SK-N-SH (cell line): ENCODE results near the gene GP1BA. TPM values are rescaled to one million over a fixed set of nuclear protein-coding genes. Genes with fewer than 3 reads are reported as not detected.

Experiments used
- CTCF ChIA-PET: fragments of 300-600, 350-600 bp; formaldehyde crosslinking; extraction: SDS; loops from one replicate; lab custom pipeline; 2021; lab: Yijun Ruan, JAX
- POLR2A ChIA-PET: fragments of 350-600 bp; sonication (Branson Sonifier 250); formaldehyde crosslinking; extraction: SDS; loops from one replicate; lab custom pipeline; 2020; ENCODE audit warnings: antibody characterized with exemption, inconsistent platforms; lab: Yijun Ruan, JAX
- DNase-seq: peaks from one replicate; pipeline ENCODE4 v3.0.0; 2012
- H2AFZ ChIP-seq: fragments of 200-600 bp; sonication (generic); 2 replicates; pipeline ENCODE4 v1.8.1; 2016; ENCODE audit warnings: antibody characterized with exemption, mild to moderate bottlenecking, low read depth
- H3F3A ChIP-seq: fragments of 200-600 bp; sonication (generic); replicated peaks from 2 replicates; pipeline ENCODE3; 2016; ENCODE audit warnings: antibody characterized with exemption, mild to moderate bottlenecking; ENCODE audit not compliant: insufficient read depth
- H3K27ac ChIP-seq, 2 experiments: fragments of 200-500 bp in 1 of 2; fragments of 200-600 bp in 1 of 2; sonication (Bioruptor generic) in 1 of 2; sonication (generic), shearing (Covaris generic) in 1 of 2; 2 replicates each; pipeline versions ENCODE4 v1.5.1 to v1.6.1; 2014 to 2016; ENCODE audit warnings: low read depth in 2 of 2, inconsistent platforms in 1 of 2, low read length in 1 of 2, mild to moderate bottlenecking in 1 of 2, mixed read lengths in 1 of 2
- H3K27me3 ChIP-seq: fragments of 200-600 bp; sonication (generic), shearing (Covaris generic); 2 replicates; pipeline ENCODE4 v1.6.1; 2016; ENCODE audit warnings: mixed run types; ENCODE audit not compliant: insufficient read depth
- H3K36me3 ChIP-seq, 2 experiments: fragments of 200-500 bp in 1 of 2; fragments of 200-600 bp in 1 of 2; sonication (Bioruptor generic) in 1 of 2; sonication (generic) in 1 of 2; replicated peaks in 1 of 2; 2 replicates each; pipeline versions ENCODE3 to v1.5.1; 2014 to 2016; ENCODE audit warnings: low read length in 1 of 2, mild to moderate bottlenecking in 1 of 2; ENCODE audit not compliant: insufficient read depth in 2 of 2, control insufficient read depth in 1 of 2
- H3K4me1 ChIP-seq, 2 experiments: fragments of 200-500 bp in 1 of 2; fragments of 200-600 bp in 1 of 2; sonication (Bioruptor generic) in 1 of 2; sonication (generic), shearing (Covaris generic) in 1 of 2; 2 replicates each; pipeline versions ENCODE4 v1.5.1 to v1.6.1; 2014 to 2016; ENCODE audit warnings: low read depth in 1 of 2, low read length in 1 of 2, mixed run types in 1 of 2; ENCODE audit not compliant: insufficient read depth in 2 of 2, control insufficient read depth in 1 of 2
- H3K4me2 ChIP-seq: fragments of 200-600 bp; sonication (generic), shearing (Covaris generic); 2 replicates; pipeline ENCODE4 v1.6.1; 2017; ENCODE audit warnings: mixed run types
- H3K4me3 ChIP-seq, 2 experiments: fragments of 200-500 bp in 1 of 2; fragments of 200-600 bp in 1 of 2; sonication (Bioruptor generic) in 1 of 2; sonication (generic), shearing (Covaris generic) in 1 of 2; 2 replicates each; pipeline versions ENCODE4 v1.5.1 to v1.8.1; 2014 to 2016; ENCODE audit warnings: low read depth in 2 of 2, inconsistent platforms in 1 of 2, low read length in 1 of 2, mild to moderate bottlenecking in 1 of 2, mixed read lengths in 1 of 2, moderate library complexity in 1 of 2
- H3K79me2 ChIP-seq: fragments of 200-600 bp; sonication (generic); 2 replicates; pipeline ENCODE4 v1.8.1; 2017; ENCODE audit warnings: mild to moderate bottlenecking; ENCODE audit not compliant: insufficient read depth
- H3K9ac ChIP-seq: fragments of 200-600 bp; sonication (generic); 2 replicates; pipeline ENCODE4 v1.6.1; 2017; ENCODE audit warnings: mixed run types
- H3K9me2 ChIP-seq: fragments of 200-600 bp; sonication (generic); 2 replicates; pipeline ENCODE4 v1.6.1; 2017; ENCODE audit warnings: mixed run types
- H3K9me3 ChIP-seq: fragments of 200-600 bp; sonication (generic); 2 replicates; pipeline ENCODE4 v1.6.1; 2017; ENCODE audit warnings: mixed run types, mild to moderate bottlenecking, moderate library complexity
- H4K20me1 ChIP-seq: fragments of 200-600 bp; sonication (generic); 2 replicates; pipeline ENCODE4 v1.6.1; 2017; ENCODE audit warnings: mild to moderate bottlenecking, mixed run types; ENCODE audit not compliant: insufficient read depth
- ELF1 ChIP-seq: IDR thresholded peaks from 2 replicates; pipeline ENCODE4 v1.4.0; 2012
- EP300 ChIP-seq, 2 experiments: IDR thresholded peaks; 2 replicates each; pipeline versions ENCODE4 v1.4.0 to v1.6.1; 2012; ENCODE audit warnings: borderline replicate concordance in 1 of 2, low read depth in 1 of 2, low read length in 1 of 2
- EZH2phosphoT487 ChIP-seq: fragments of 200-600 bp; sonication (generic); IDR thresholded peaks from 2 replicates; pipeline ENCODE4 v1.6.1; 2017; ENCODE audit warnings: low read depth, mixed run types, mild to moderate bottlenecking, antibody characterized with exemption, moderate library complexity, borderline replicate concordance
- FOXM1 ChIP-seq: IDR thresholded peaks from 2 replicates; pipeline ENCODE4 v1.4.0; 2012; ENCODE audit warnings: low read depth, mild to moderate bottlenecking
- NRF1 ChIP-seq: IDR thresholded peaks from 2 replicates; pipeline ENCODE4 v1.6.1; 2012; ENCODE audit warnings: low read depth, mild to moderate bottlenecking, low read length
- RCOR1 ChIP-seq: fragments of 150-350 bp; IDR thresholded peaks from 2 replicates; pipeline ENCODE4 v1.6.1; 2017; ENCODE audit warnings: antibody characterized with exemption, low read length
- RFX5 ChIP-seq: IDR thresholded peaks from 2 replicates; pipeline ENCODE4 v1.6.1; 2012; ENCODE audit warnings: mild to moderate bottlenecking, improper control_type of control experiment, low read length
- RXRA ChIP-seq: IDR thresholded peaks from 2 replicates; pipeline ENCODE4 v1.4.0; 2012; ENCODE audit warnings: low read depth, mild to moderate bottlenecking, borderline replicate concordance
- TAF1 ChIP-seq: IDR thresholded peaks from 2 replicates; pipeline ENCODE4 v1.6.1; 2012; ENCODE audit warnings: low read depth, mild to moderate bottlenecking, low read length, moderate library complexity, borderline replicate concordance
- TEAD4 ChIP-seq: IDR thresholded peaks from 2 replicates; pipeline ENCODE4 v1.4.0; 2012; ENCODE audit warnings: mild to moderate bottlenecking, borderline replicate concordance; ENCODE audit not compliant: insufficient read depth
- USF1 ChIP-seq: IDR thresholded peaks from 2 replicates; pipeline ENCODE4 v1.4.0; 2012; ENCODE audit warnings: low read depth, borderline replicate concordance
- USF2 ChIP-seq: fragments of 150-350 bp; IDR thresholded peaks from 2 replicates; pipeline ENCODE4 v1.6.1; 2017; ENCODE audit warnings: antibody characterized with exemption, low read length, low read depth, borderline replicate concordance
- YY1 ChIP-seq: IDR thresholded peaks from 2 replicates; pipeline ENCODE4 v1.4.0; 2012; ENCODE audit warnings: low read depth, mild to moderate bottlenecking
- WGBS: methylation state at CpG from one replicate; pipeline ENCODE4 v1.1.6; 2017; ENCODE audit warnings: low lambda C conversion rate; 5-methylcytosine and 5-hydroxymethylcytosine counted together
- polyA plus RNA-seq, 3 experiments: library from polyadenylated mRNA; depleted of rRNA; stranded (reverse); fragments of >200 nt; gene quantifications; 2 replicates each; pipeline ENCODE4 v1.2.3, GENCODE V29; 2012

The GP1BA gene
- polyA plus RNA-seq, 1 of the 3 experiments (the other 2 are of a cell fraction) = not detected

DNA sequence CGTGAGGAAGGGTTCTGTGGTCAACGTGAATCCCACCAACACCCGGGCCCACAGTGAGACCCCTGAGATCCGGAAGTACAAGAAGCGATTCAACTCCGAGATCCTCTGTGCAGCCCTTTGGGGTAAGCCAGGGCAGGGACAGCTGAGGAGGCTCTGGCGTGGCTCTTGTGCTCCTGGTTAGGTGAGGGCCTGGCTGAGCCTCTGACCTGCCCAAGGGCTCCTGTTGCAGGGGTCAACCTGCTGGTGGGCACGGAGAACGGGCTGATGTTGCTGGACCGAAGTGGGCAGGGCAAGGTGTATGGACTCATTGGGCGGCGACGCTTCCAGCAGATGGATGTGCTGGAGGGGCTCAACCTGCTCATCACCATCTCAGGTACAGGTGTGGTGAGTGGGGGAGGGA is 37.0 kb upstream of the GP1BA start (continued):
- TF ChIP-seq USF2 (no peak), ELF1 (no peak), YY1 (no peak), RFX5 (no peak), TEAD4 (no peak), TAF1 (no peak), EP300 (IDR thresholded peaks at IDR 0.05; ENCODE audit: borderline replicate concordance in 1 of 2, low read depth in 1 of 2, low read length in 1 of 2) (no peak)

DNA sequence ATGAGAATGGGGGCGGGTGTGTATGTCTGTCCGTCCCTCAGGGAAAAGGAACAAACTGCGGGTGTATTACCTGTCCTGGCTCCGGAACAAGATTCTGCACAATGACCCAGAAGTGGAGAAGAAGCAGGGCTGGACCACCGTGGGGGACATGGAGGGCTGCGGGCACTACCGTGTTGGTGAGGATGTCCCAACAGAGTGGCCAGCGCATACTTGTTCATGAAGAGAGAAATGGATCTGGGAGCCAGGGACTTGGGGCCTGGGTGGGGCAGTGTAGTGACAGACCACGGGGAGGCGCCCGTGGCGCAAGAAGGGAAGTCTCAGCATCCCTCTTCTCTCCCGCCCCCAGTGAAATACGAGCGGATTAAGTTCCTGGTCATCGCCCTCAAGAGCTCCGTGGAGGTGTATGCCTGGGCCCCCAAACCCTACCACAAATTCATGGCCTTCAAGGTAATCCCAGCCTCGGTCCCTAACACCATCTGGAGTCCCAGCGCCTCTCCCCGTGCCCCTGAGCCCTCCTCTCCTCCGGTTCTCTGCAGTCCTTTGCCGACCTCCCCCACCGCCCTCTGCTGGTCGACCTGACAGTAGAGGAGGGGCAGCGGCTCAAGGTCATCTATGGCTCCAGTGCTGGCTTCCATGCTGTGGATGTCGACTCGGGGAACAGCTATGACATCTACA is 36.3 kb upstream of the GP1BA start:
- H3K4me1 ChIP-seq = no peaks in the 10 kb centered on the region
- peaks cover 0 to 58% of the 10 kb centered on the region in 2 experiments for H3K36me3 ChIP-seq
- no peaks in the 10 kb centered on the region for H3F3A ChIP-seq
- no peaks in the 10 kb centered on the region for H3K27me3 ChIP-seq
- H3K27ac ChIP-seq = no peak overlapping the region
- no peak overlapping the region for H3K4me2 ChIP-seq
- H3K9me3 ChIP-seq = no peaks in the 10 kb centered on the region
- no peak overlapping the region for H3K4me3 ChIP-seq
- H3K9ac ChIP-seq = no peak overlapping the region
- H3K79me2 ChIP-seq = no peaks in the 10 kb centered on the region
- H2AFZ ChIP-seq = no peak overlapping the region
- no peak for TF ChIP-seq FOXM1
- no peak for TF ChIP-seq TAF1
- no peak for TF ChIP-seq EP300 (IDR thresholded peaks at IDR 0.05; ENCODE audit: borderline replicate concordance in 1 of 2, low read depth in 1 of 2, low read length in 1 of 2)
- no peak for TF ChIP-seq USF1
- TF ChIP-seq USF2 = no peak
- TF ChIP-seq EZH2phosphoT487 = no peak
- no peak for TF ChIP-seq NRF1
- TF ChIP-seq RCOR1 = no peak
- no peak for TF ChIP-seq TEAD4
- TF ChIP-seq RXRA = no peak
- H4K20me1 ChIP-seq = no peaks in the 10 kb centered on the region
- H3K9me2 ChIP-seq = no peaks in the 10 kb centered on the region
- no peak for DNase-seq
- ChIA-PET CTCF (interaction anchor here (1.0 to 1.9 kb wide), 2 partner anchors 13 to 21 kb away, joined by 4 to 8 read pairs; no protein-coding TSS in a partner anchor), POLR2A (no interaction called here)
- 88% methylated on average over 21 of the region's 27 CpGs for WGBS
